K562 (cell line): Measurements from ENCODE around the gene SEC24B. TPM values are rescaled to one million over a fixed set of nuclear protein-coding genes. Genes with fewer than 3 reads are reported as not detected.

Experiments used
- SP2 ChIP-seq: IDR thresholded peaks from 2 replicates; pipeline ENCODE4 v1.6.1; 2011; ENCODE audit warnings: mild to moderate bottlenecking, low read depth, low read length, moderate library complexity; ENCODE audit not compliant: poor library complexity, severe bottlenecking; ENCODE audit errors: extremely low read depth
- ZBTB40 ChIP-seq, 2 experiments: fragments of 450-650 bp in 1 of 2; sonication (generic) in 1 of 2; formaldehyde crosslinking in 1 of 2; IDR thresholded peaks; 2 replicates each; pipeline versions ENCODE4 v1.7.1 to v1.9.0; 2016 to 2022; ENCODE audit warnings: inconsistent platforms in 1 of 2, mild to moderate bottlenecking in 1 of 2, missing genetic modification reagents in 1 of 2
- ZKSCAN1 ChIP-seq: fragments of 150-350 bp; IDR thresholded peaks from 2 replicates; pipeline ENCODE4 v1.6.1; 2016; ENCODE audit warnings: low read depth, low read length
- polyA plus RNA-seq, 8 experiments: library from polyadenylated mRNA; depleted of rRNA in 4 of 8; stranded (reverse) in 5 of 8; unstranded in 3 of 8; fragments of >200 nt; fragmentation: Nextera tagmentation in 2 of 8; fragmentation: Illumina TruSeq in 1 of 8; extraction: Ambion mirVana in 2 of 8; extraction: Trizol in 1 of 8; gene quantifications; 2 replicates each; pipeline versions ENCODE4 v1.2.1 to v1.2.3, GENCODE V29; 2011 to 2014; ENCODE audit warnings: inconsistent platforms in 1 of 8, missing spikeins in 1 of 8
- total RNA-seq, 7 experiments: library from RNA; depleted of rRNA in 6 of 7; stranded (reverse); fragments of >200 nt in 6 of 7; fragmentation: Illumina TruSeq in 2 of 7; extraction: Trizol in 2 of 7; gene quantifications; 2 replicates each; pipeline versions ENCODE4 v1.2.1 to v1.2.3, GENCODE V29; 2011 to 2021; ENCODE audit warnings: low replicate concordance in 1 of 7

SEC24B gene
- total and polyA plus RNA-seq, 9 of the 15 experiments (the other 6 are each of a cell fraction or from before 2014, with no cell fraction given), result 6.3 to 46.4 (median 17.1) TPM

- peak; percentile 82 for TF ChIP-seq ZBTB40 (IDR thresholded peaks at IDR 0.05)
- TF ChIP-seq ZBTB40 (CRISPR knock-in tag; IDR thresholded peaks at IDR 0.05), result peak; percentile 64
- no peak for TF ChIP-seq ZKSCAN1
- TF ChIP-seq SP2, result no peak
Measured at GRCh38 chr4:109496875-109497274, 63.3 kb downstream of the SEC24B start (continued).
